ENCODE measurements around the gene DHX58.

DNA sequence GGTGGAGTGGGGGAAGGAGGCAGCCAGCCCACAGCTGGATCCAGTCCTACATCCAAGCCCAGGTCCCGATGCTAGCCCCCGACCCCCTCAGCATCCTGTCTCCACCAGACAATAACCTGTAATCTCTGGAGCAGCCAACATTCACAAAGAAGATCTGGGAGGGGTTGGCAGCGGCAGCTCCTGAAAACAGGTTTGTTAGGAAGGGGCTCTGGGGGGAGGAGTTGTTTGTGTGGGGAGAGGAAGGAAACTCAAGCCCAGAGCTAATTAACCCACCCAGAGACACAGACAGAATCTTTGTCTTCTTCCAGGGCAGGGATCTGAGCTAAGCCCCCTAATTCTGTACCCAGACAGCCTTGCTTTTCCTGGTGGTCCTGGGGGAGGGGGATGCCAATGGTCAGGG is 57.5 kb downstream of the DHX58 start:
- TF ChIP-seq, protein P1, sequence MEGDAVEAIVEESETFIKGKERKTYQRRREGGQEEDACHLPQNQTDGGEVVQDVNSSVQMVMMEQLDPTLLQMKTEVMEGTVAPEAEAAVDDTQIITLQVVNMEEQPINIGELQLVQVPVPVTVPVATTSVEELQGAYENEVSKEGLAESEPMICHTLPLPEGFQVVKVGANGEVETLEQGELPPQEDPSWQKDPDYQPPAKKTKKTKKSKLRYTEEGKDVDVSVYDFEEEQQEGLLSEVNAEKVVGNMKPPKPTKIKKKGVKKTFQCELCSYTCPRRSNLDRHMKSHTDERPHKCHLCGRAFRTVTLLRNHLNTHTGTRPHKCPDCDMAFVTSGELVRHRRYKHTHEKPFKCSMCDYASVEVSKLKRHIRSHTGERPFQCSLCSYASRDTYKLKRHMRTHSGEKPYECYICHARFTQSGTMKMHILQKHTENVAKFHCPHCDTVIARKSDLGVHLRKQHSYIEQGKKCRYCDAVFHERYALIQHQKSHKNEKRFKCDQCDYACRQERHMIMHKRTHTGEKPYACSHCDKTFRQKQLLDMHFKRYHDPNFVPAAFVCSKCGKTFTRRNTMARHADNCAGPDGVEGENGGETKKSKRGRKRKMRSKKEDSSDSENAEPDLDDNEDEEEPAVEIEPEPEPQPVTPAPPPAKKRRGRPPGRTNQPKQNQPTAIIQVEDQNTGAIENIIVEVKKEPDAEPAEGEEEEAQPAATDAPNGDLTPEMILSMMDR (IDR thresholded peaks at IDR 0.05 in 4 of 5, conservative IDR thresholded peaks at IDR 0.05 in 1 of 5): no peak
- no peak for TF ChIP-seq POLR2A (IDR thresholded peaks at IDR 0.05)

Data from gastrocnemius medialis (tissue), 4 donors.